Heart right ventricle (tissue), 16 donors: ENCODE results near the gene NR4A3. TPM values are rescaled to one million over a fixed set of nuclear protein-coding genes. Genes with fewer than 3 reads are reported as not detected.
"Not testable (repeated sequence)": the region's sequence is repeated elsewhere in the genome, so short reads cannot be mapped to it uniquely, and the experiment has no call there.

Experiments used
- ATAC-seq, 8 donors: fragments of 200-7000 bp; cut with Tn5 transposase; one replicate each; pipeline ENCODE4 v1.9.1; 2020; ENCODE audit warnings: mild to moderate bottlenecking in 8 of 8, moderate library complexity in 8 of 8, moderate number of reproducible peaks in 1 of 8
- DNase-seq, 2 donors: peaks; one replicate each; pipeline ENCODE4 v3.0.0-alpha.2; 2020
- H3K27ac ChIP-seq, 10 donors: fragments of 200-600 bp; sonication (generic) in 2 of 10; one replicate each; pipeline versions ENCODE4 v1.5.0 to v1.8.0; 2020 to 2022; ENCODE audit warnings: mild to moderate bottlenecking in 3 of 10
- H3K27me3 ChIP-seq, 7 donors: fragments of 200-600 bp; one replicate each; pipeline ENCODE4 v1.8.0; 2021 to 2022; ENCODE audit warnings: mild to moderate bottlenecking in 2 of 7
- H3K36me3 ChIP-seq, 9 donors: fragments of 200-600 bp; sonication (generic) in 1 of 9; one replicate each; pipeline versions ENCODE4 v1.5.0 to v1.8.0; 2020 to 2022; ENCODE audit warnings: mild to moderate bottlenecking in 2 of 9
- H3K4me1 ChIP-seq, 9 donors: fragments of 200-600 bp; sonication (generic) in 1 of 9; one replicate each; pipeline versions ENCODE4 v1.5.0 to v1.8.0; 2020 to 2022; ENCODE audit warnings: mild to moderate bottlenecking in 4 of 9
- H3K4me3 ChIP-seq, 10 donors: fragments of 200-600 bp; sonication (generic) in 2 of 10; one replicate each; pipeline versions ENCODE4 v1.5.0 to v1.8.0; 2020 to 2022; ENCODE audit warnings: mild to moderate bottlenecking in 7 of 10, moderate library complexity in 2 of 10
- H3K9me3 ChIP-seq, 11 donors: fragments of 200-600 bp in 10 of 11; sonication (generic) in 2 of 11; one replicate each; pipeline versions ENCODE4 v1.5.0 to v1.8.0; 2013 to 2022; ENCODE audit warnings: mild to moderate bottlenecking in 2 of 11, control low read depth in 1 of 11, moderate library complexity in 1 of 11
- WGBS, 2 donors: extraction: QIAGEN DNeasy Blood & Tissue Kit; methylation state at CpG; one replicate each; pipeline ENCODE4 v1.1.7; 2013; ENCODE audit warnings: inconsistent platforms in 1 of 2; 5-methylcytosine and 5-hydroxymethylcytosine counted together
- intact Hi-C, 10 donors: fragments of 100-400 bp; cut with DNase I; formaldehyde crosslinking; loops; one replicate each; pipeline versions ENCODE4 v1.11.1 to v1.14.2; 2022
- polyA plus RNA-seq, 2 donors: library from polyadenylated mRNA; stranded (reverse); fragments of 200-250 nt; gene quantifications; one replicate each; pipeline ENCODE4 v1.2.3, GENCODE V29; 2013
- total RNA-seq, 10 donors: library from RNA; stranded (reverse); fragmentation: NEBNext Ultra II Directional in 3 of 10; extraction: Animal tissue kit (Norgen Biotek cat#: 25700) in 3 of 10; gene quantifications; one replicate each; pipeline versions ENCODE4 v1.2.1 to v1.2.4, GENCODE V29; 2021 to 2023
- TF ChIP-seq, protein P1 (sequence below), 9 donors: fragments of 200-600 bp; sonication (generic) in 2 of 9; IDR thresholded peaks; one replicate each; pipeline versions ENCODE4 v1.5.0 to v1.8.0; 2021 to 2022; ENCODE audit warnings: antibody characterized with exemption in 9 of 9, mild to moderate bottlenecking in 5 of 9, moderate library complexity in 1 of 9
- donor health status: Arrhythmogenic right ventricular cardiomyopathy.
- donor health status: ischemic (EF 13 %, LVEDD 7.1; RV severe dilation, severe dysfunction).
- donor health status: healthy with polysubstance abuse.
- donor health status: DM: no; HTN: yes; CAD: no.
- donor health status: DM: no; HTN: no; CAD: no.
- donor health status: ischemic (EF 25% LVEDD 6.9; RV normal size, moderate dysfunction).
- donor health status: ischemic (EF 25% LVEDD 5.7; RV mildly dilated, moderate dysfunction).
- donor health status: healthy.
- donor health status: DM: yes; HTN: yes; CAD: no.
- donor health status: Ischemic cardiomyopathy.
- donor health status: ischemic (EF 35%, LVEDD 5.7; RV mildly dilated, moderate dysfunction).
- donor health status: nonischemic (EF 11% LVEDD 7.7; RV severe dilation, severe dysfunction).
- donor health status: DM: yes; HTN: yes; CAD: no.
- donor health status: PGD.
- donor health status: ischemic (EF 29% LVEDD 5.4; RV normal size, mild dysfunction).
- donor health status: nonischemic (EF 23%, LVEDD 6.1; RV moderate dilation, normal function).

NR4A3 gene
- total and polyA plus RNA-seq, 12 donors = 2.6 to 148 (median 11.6) TPM

DNA sequence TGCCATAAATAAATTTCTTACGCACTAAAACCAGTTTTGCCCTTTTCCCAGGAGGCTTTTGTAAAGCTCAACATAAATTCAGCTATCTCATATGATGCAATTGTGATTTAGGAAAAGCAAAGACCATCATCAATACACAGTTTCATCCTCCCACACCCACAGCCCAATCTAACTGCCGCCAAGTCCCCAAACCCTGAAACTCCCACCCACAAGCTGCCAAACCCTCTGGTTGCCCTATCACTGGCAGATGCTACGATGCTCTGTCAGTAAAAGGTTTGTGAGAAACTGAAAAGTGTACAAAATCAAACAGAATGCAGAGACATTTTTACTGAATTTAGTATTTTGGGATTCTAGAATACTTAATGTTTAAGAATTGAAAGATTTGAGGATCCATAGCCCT lies 42.8 kb upstream of the NR4A3 start:
- TF ChIP-seq, protein P1, sequence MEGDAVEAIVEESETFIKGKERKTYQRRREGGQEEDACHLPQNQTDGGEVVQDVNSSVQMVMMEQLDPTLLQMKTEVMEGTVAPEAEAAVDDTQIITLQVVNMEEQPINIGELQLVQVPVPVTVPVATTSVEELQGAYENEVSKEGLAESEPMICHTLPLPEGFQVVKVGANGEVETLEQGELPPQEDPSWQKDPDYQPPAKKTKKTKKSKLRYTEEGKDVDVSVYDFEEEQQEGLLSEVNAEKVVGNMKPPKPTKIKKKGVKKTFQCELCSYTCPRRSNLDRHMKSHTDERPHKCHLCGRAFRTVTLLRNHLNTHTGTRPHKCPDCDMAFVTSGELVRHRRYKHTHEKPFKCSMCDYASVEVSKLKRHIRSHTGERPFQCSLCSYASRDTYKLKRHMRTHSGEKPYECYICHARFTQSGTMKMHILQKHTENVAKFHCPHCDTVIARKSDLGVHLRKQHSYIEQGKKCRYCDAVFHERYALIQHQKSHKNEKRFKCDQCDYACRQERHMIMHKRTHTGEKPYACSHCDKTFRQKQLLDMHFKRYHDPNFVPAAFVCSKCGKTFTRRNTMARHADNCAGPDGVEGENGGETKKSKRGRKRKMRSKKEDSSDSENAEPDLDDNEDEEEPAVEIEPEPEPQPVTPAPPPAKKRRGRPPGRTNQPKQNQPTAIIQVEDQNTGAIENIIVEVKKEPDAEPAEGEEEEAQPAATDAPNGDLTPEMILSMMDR (IDR thresholded peaks at IDR 0.05) = no peak
- 87 to 88% methylated on average over 3 of the region's 3 CpGs for WGBS, 2 donors

DNA sequence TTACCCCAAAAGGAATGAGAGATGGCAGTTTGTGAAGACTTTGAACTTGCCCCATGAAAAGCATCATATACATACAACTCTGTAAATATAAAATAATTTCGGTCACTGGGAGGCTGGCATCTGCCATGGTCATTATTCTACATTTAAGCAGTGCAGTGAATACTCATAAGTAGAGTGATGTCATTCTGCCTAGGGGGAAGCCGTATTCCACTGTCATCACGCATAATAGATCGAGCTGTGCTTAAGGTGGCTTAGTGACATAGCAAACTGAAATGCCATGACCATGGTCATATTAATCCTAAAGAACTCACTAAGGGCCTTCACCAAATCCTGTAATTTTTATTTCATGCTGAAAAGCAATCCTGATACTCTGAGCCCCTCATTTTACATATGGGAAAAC lies 42.4 kb upstream of the NR4A3 start:
- Histone ChIP-seq H3K27me3 (no peaks in the 10 kb centered on the region), H3K9me3 (peaks cover 0 to 5% (median 0%) of the 10 kb centered on the region in 11 donors), H3K4me3 (no peak overlapping the region), H3K36me3 (no peaks in the 10 kb centered on the region), H3K4me1 (no peaks in the 10 kb centered on the region), H3K27ac (no peak overlapping the region)
- intact Hi-C loops = no loop called here
- no peak for DNase-seq
- WGBS, 2 donors = 81 to 86% methylated on average over 4 of the region's 4 CpGs
- TF ChIP-seq, protein P1 (IDR thresholded peaks at IDR 0.05) = no peak
- ATAC-seq = no peak

More for the DNA sequence above, 42.8 kb upstream of the NR4A3 start:
- H3K36me3 ChIP-seq = no peaks in the 10 kb centered on the region
- no peaks in the 10 kb centered on the region for H3K4me1 ChIP-seq
- no peak overlapping the region for H3K27ac ChIP-seq
- ATAC-seq = no peak
- no peak for DNase-seq
- intact Hi-C loops = no loop called here
- H3K4me3 ChIP-seq = no peak overlapping the region
- H3K9me3 ChIP-seq = peaks cover 0 to 5% (median 0%) of the 10 kb centered on the region in 11 donors
- H3K27me3 ChIP-seq = no peaks in the 10 kb centered on the region

DNA sequence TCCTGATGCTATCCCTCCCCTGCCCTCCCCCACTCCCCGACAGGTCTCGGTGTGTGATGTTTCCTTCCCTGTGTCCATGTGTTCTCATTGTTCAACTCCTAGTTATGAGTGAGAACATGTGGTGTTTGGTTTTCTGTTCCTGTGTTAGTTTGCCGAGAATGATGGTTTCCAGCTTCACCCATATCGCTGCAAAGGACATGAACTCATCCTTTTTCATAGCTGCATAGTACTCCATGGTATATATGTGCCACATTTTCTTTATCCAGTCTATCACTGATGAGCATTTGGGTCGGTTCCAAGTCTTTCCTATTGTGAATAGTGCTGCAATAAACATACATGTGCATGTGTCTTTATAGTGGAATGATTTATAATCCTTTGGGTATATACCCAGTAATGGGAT lies 39.3 kb upstream of the NR4A3 start:
- intact Hi-C loops = not testable (repeated sequence)

DNA sequence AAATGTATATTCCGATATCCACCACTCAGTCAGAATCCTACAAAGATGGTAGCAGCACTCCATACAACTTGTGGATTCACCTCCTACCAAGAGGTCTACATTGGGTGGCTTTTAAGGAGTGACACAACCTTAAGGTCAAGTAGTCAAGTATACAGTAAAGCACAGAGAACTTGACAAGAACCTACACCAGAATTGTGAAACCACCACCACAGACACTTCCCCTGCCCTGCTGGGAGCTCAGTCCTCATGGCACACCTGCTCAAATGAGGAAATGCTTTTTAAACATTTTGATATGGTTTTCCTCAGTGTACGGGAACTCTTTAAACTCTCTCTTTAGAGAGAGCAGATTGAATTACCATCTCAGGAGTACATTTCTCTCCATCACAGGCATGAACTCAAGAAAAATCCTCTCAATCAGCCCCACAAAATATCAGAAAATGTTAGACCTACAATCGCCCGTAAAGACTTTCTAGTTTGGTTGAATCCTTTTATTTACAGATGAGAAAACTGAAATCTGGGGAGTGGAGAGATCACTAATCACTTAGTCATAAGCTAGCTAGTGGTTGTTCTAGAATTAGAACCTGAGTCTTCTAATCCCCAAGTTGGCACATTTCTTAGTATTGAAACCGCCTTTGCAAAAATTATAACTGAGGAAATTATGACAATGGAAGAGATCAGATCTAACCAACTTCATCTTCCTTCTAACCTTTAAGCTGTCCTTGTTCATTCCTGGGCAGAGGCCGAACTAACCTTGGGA lies 38.5 kb upstream of the NR4A3 start:
- no peak for ATAC-seq
- intact Hi-C loops = no loop called here
- no peaks in the 10 kb centered on the region for H3K27me3 ChIP-seq
- H3K9me3 ChIP-seq = peaks cover 0 to 5% (median 0%) of the 10 kb centered on the region in 11 donors
- H3K36me3 ChIP-seq = no peaks in the 10 kb centered on the region
- no peak overlapping the region for H3K4me3 ChIP-seq
- TF ChIP-seq, protein P1 (IDR thresholded peaks at IDR 0.05) = no peak
- WGBS, 2 donors = 91 to 97% methylated on average over 6 of the region's 6 CpGs
- H3K4me1 ChIP-seq = no peaks in the 10 kb centered on the region
- H3K27ac ChIP-seq = no peak overlapping the region
- DNase-seq = no peak

More for the DNA sequence above, 39.3 kb upstream of the NR4A3 start:
- not testable (repeated sequence) for DNase-seq, H3K4me3 ChIP-seq, H3K27me3 ChIP-seq, H3K4me1 ChIP-seq, ATAC-seq, H3K36me3 ChIP-seq, H3K9me3 ChIP-seq, H3K27ac ChIP-seq
- WGBS, 2 donors = 90 to 91% methylated on average over 5 of the region's 5 CpGs

DNA sequence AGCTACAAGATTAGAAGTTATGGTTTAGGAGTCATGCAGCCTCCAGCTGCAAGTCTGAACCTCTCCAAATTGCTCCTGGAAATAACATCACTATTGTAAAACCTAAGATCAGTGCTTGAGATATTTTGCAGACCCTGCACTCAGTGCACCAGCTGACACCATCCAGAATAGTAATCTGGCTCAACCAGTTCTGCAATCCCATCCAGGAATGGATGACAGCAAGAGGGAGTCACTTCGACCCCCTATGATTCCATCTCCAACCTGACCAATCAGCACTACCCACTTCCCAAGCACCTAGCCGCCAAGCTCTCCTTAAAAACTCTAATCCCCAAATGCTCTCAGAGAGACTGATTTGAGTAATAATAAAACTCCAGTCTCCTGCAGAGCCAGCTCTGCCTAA lies 37.9 kb upstream of the NR4A3 start:
- Histone ChIP-seq H3K4me3 (no peak overlapping the region), H3K36me3 (no peaks in the 10 kb centered on the region), H3K9me3 (peaks cover 0 to 5% (median 0%) of the 10 kb centered on the region in 11 donors), H3K4me1 (no peaks in the 10 kb centered on the region), H3K27ac (no peak overlapping the region), H3K27me3 (no peaks in the 10 kb centered on the region)
- DNase-seq (no peak), ATAC-seq (no peak)
- TF ChIP-seq, protein P1 (IDR thresholded peaks at IDR 0.05) = no peak
- 61 to 64% methylated on average over 2 of the region's 2 CpGs for WGBS, 2 donors
- intact Hi-C loops = no loop called here
